K562 (cell line): ENCODE data around the gene KLHDC7A. TPM values are rescaled to one million over a fixed set of nuclear protein-coding genes. Genes with fewer than 3 reads are reported as not detected.

Experiments used
- BRCA1 ChIP-seq, 2 experiments: fragments of 450-650 bp in 1 of 2; sonication (generic) in 1 of 2; formaldehyde crosslinking in 1 of 2; IDR thresholded peaks; 2 replicates each; pipeline versions ENCODE4 v1.5.0 to v1.6.1; 2017 to 2020; ENCODE audit warnings: mild to moderate bottlenecking in 1 of 2, missing genetic modification reagents in 1 of 2
- CHD1 ChIP-seq: fragments of 200-600 bp; sonication (generic); IDR thresholded peaks from one replicate; pipeline ENCODE4 v1.6.1; 2012; ENCODE audit warnings: mild to moderate bottlenecking, moderate library complexity, low read length, inconsistent platforms
- CREB5 ChIP-seq: fragments of 250-450 bp; sonication (Bioruptor Pico); IDR thresholded peaks from 2 replicates; pipeline ENCODE4 v1.5.0; 2020; ENCODE audit warnings: mild to moderate bottlenecking
- DMBX1 ChIP-seq: fragments of 250-450 bp; sonication (Bioruptor Pico); IDR thresholded peaks from 2 replicates; pipeline ENCODE4 v1.8.0; 2022; ENCODE audit warnings: inconsistent platforms, mild to moderate bottlenecking, moderate library complexity, borderline replicate concordance
- EHMT2 ChIP-seq: fragments of 450-650 bp; IDR thresholded peaks from 2 replicates; pipeline ENCODE4 v1.6.1; 2018; ENCODE audit warnings: antibody characterized with exemption
- FOXM1 ChIP-seq, 2 experiments: fragments of 450-650 bp in 1 of 2; sonication (generic) in 1 of 2; formaldehyde crosslinking in 1 of 2; IDR thresholded peaks; 2 replicates each; pipeline versions ENCODE4 v1.6.1 to v1.9.0; 2017 to 2022; ENCODE audit warnings: low read depth in 2 of 2, mild to moderate bottlenecking in 2 of 2, missing genetic modification reagents in 1 of 2, moderate library complexity in 1 of 2
- KDM1A ChIP-seq, 2 experiments: fragments of 450-650 bp; IDR thresholded peaks; 2 replicates each; pipeline ENCODE4 v1.6.1; 2016; ENCODE audit warnings: mild to moderate bottlenecking in 2 of 2
- NR3C1 ChIP-seq: sonication (generic); formaldehyde crosslinking; IDR thresholded peaks from 2 replicates; pipeline ENCODE4 v1.8.1; 2022; ENCODE audit warnings: missing genetic modification reagents
- SRSF1 ChIP-seq: fragments of 200-400 bp; formaldehyde crosslinking; IDR thresholded peaks from 2 replicates; pipeline ENCODE4 v1.6.1; 2017; ENCODE audit warnings: mild to moderate bottlenecking, low read depth, low read length, moderate library complexity
- TAL1 ChIP-seq: fragments of 450-650 bp; IDR thresholded peaks from 2 replicates; pipeline ENCODE4 v1.6.1; 2016; ENCODE audit warnings: mild to moderate bottlenecking
- U2AF1 ChIP-seq: fragments of 200-400 bp; formaldehyde crosslinking; optimal IDR thresholded peaks from 2 replicates; pipeline ENCODE3; 2017; ENCODE audit warnings: mild to moderate bottlenecking, low read depth, low read length, moderate library complexity
- ZNF324 ChIP-seq: fragments of 250-450 bp; sonication (Bioruptor Pico); IDR thresholded peaks from 2 replicates; pipeline ENCODE4 v1.4.0; 2020; ENCODE audit warnings: mild to moderate bottlenecking
- ZNF586 ChIP-seq: fragments of 450-650 bp; formaldehyde crosslinking; conservative IDR thresholded peaks from 2 replicates; pipeline ENCODE4 v1.4.0; 2020; ENCODE audit warnings: mild to moderate bottlenecking, moderate library complexity
- ZNF668 ChIP-seq: fragments of 250-450 bp; sonication (Bioruptor Pico); IDR thresholded peaks from 2 replicates; pipeline ENCODE4 v1.8.0; 2022; ENCODE audit warnings: mild to moderate bottlenecking, inconsistent platforms
- polyA plus RNA-seq, 8 experiments: library from polyadenylated mRNA; depleted of rRNA in 4 of 8; stranded (reverse) in 5 of 8; unstranded in 3 of 8; fragments of >200 nt; fragmentation: Nextera tagmentation in 2 of 8; fragmentation: Illumina TruSeq in 1 of 8; extraction: Ambion mirVana in 2 of 8; extraction: Trizol in 1 of 8; gene quantifications; 2 replicates each; pipeline versions ENCODE4 v1.2.1 to v1.2.3, GENCODE V29; 2011 to 2014; ENCODE audit warnings: inconsistent platforms in 1 of 8, missing spikeins in 1 of 8
- total RNA-seq, 7 experiments: library from RNA; depleted of rRNA in 6 of 7; stranded (reverse); fragments of >200 nt in 6 of 7; fragmentation: Illumina TruSeq in 2 of 7; extraction: Trizol in 2 of 7; gene quantifications; 2 replicates each; pipeline versions ENCODE4 v1.2.1 to v1.2.3, GENCODE V29; 2011 to 2021; ENCODE audit warnings: low replicate concordance in 1 of 7
- TF ChIP-seq, protein P1 (sequence below): fragments of 200-800 bp; sonication (Bioruptor generic); IDR thresholded peaks from 2 replicates; pipeline ENCODE4 v1.6.1; 2016; ENCODE audit warnings: missing genetic modification characterization, missing compliant biosample characterization
- TF ChIP-seq, protein P2 (sequence below): fragments of 450-650 bp; IDR thresholded peaks from 2 replicates; pipeline ENCODE4 v1.6.1; 2017; ENCODE audit warnings: antibody characterized with exemption

Gene KLHDC7A
- total and polyA plus RNA-seq, 9 of the 15 experiments (the other 6 are each of a cell fraction or from before 2014, with no cell fraction given) = 0.01 to 0.02 (median 0.01) TPM; not detected in 6

DNA sequence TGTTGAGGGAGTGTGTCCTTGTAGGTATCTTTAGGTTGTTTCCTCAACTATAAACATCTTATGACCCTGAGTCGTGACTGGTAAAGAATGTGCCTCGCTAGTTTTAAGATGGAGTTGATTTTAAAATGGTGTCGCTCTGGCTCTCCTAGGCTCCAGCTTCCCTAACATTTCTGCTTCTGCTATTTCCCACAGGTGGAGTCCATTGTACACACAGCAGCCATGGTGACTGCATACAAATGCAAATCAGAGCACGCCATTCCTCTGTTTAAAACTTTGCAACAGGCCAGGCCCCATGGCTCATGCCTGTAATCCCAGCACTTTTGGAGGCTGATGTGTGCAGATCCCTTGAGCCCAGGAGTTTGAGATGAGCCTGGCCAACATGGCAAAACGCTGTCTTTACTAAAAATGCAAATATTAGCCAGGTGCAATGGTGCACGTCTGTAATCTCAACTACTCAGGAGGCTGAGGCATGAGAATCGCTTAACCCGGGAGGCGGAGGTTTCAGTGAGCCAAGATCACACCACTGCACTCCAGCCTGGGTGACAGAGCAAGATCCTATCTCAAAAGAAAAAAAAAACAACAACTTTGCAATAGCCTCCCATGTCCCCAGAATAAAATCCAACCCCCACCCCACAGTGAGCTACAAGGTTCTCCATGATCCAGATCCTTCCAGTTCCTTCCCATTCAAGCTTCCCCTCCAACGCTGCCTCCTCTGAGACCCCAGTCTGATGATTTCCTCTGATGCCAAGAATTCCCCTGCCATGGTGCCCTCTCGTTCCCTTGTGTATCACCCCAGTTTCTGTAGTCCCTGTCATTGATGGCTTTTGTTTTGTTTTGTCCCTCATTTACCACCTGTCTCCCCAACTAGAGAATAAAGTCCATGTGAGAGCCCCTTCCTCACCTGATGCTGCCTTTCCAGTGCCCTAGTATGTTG lies 36.9 kb upstream of the KLHDC7A start (continued):
- TF ChIP-seq, protein P1, sequence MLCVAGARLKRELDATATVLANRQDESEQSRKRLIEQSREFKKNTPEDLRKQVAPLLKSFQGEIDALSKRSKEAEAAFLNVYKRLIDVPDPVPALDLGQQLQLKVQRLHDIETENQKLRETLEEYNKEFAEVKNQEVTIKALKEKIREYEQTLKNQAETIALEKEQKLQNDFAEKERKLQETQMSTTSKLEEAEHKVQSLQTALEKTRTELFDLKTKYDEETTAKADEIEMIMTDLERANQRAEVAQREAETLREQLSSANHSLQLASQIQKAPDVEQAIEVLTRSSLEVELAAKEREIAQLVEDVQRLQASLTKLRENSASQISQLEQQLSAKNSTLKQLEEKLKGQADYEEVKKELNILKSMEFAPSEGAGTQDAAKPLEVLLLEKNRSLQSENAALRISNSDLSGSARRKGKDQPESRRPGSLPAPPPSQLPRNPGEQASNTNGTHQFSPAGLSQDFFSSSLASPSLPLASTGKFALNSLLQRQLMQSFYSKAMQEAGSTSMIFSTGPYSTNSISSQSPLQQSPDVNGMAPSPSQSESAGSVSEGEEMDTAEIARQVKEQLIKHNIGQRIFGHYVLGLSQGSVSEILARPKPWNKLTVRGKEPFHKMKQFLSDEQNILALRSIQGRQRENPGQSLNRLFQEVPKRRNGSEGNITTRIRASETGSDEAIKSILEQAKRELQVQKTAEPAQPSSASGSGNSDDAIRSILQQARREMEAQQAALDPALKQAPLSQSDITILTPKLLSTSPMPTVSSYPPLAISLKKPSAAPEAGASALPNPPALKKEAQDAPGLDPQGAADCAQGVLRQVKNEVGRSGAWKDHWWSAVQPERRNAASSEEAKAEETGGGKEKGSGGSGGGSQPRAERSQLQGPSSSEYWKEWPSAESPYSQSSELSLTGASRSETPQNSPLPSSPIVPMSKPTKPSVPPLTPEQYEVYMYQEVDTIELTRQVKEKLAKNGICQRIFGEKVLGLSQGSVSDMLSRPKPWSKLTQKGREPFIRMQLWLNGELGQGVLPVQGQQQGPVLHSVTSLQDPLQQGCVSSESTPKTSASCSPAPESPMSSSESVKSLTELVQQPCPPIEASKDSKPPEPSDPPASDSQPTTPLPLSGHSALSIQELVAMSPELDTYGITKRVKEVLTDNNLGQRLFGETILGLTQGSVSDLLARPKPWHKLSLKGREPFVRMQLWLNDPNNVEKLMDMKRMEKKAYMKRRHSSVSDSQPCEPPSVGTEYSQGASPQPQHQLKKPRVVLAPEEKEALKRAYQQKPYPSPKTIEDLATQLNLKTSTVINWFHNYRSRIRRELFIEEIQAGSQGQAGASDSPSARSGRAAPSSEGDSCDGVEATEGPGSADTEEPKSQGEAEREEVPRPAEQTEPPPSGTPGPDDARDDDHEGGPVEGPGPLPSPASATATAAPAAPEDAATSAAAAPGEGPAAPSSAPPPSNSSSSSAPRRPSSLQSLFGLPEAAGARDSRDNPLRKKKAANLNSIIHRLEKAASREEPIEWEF (CRISPR knock-in tag) = peak; percentile 70; the same call in 1 of the 2 replicates
- TF ChIP-seq CHD1 = no peak
- TF ChIP-seq SRSF1 = no peak
- 0 out of 2 replicates have a peak, but pooled peaks have one; percentile 42 for TF ChIP-seq ZNF586 (CRISPR knock-in tag)
- no peak for TF ChIP-seq FOXM1 (IDR thresholded peaks at IDR 0.05; ENCODE audit: low read depth)
- TF ChIP-seq FOXM1 (CRISPR knock-in tag; IDR thresholded peaks at IDR 0.05; ENCODE audit: low read depth) = no peak
- TF ChIP-seq ZNF668 (CRISPR knock-in tag) = no peak
- TF ChIP-seq DMBX1 = no peak
- TF ChIP-seq EHMT2 = no peak
- TF ChIP-seq NR3C1 (CRISPR knock-in tag) = no peak
- peak; percentile 49; the same call in 1 of the 2 replicates for TF ChIP-seq ZNF324 (CRISPR knock-in tag)
- TF ChIP-seq BRCA1 (IDR thresholded peaks at IDR 0.05) = no peak
- TF ChIP-seq BRCA1 (CRISPR knock-in tag; IDR thresholded peaks at IDR 0.05) = no peak
- TF ChIP-seq, protein P2, sequence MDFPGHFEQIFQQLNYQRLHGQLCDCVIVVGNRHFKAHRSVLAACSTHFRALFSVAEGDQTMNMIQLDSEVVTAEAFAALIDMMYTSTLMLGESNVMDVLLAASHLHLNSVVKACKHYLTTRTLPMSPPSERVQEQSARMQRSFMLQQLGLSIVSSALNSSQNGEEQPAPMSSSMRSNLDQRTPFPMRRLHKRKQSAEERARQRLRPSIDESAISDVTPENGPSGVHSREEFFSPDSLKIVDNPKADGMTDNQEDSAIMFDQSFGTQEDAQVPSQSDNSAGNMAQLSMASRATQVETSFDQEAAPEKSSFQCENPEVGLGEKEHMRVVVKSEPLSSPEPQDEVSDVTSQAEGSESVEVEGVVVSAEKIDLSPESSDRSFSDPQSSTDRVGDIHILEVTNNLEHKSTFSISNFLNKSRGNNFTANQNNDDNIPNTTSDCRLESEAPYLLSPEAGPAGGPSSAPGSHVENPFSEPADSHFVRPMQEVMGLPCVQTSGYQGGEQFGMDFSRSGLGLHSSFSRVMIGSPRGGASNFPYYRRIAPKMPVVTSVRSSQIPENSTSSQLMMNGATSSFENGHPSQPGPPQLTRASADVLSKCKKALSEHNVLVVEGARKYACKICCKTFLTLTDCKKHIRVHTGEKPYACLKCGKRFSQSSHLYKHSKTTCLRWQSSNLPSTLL = no peak
- peak; percentile 94 for TF ChIP-seq CREB5 (CRISPR knock-in tag)
- 0 out of 4 replicates have a peak, but pooled peaks of 1 of the 2 experiments have one; percentile 36 for TF ChIP-seq KDM1A (IDR thresholded peaks at IDR 0.05)
- no peak for TF ChIP-seq U2AF1
- peak; percentile 64 for TF ChIP-seq TAL1
